Measurements from ENCODE around the gene CCDC89.

The CCDC89 gene

DNA sequence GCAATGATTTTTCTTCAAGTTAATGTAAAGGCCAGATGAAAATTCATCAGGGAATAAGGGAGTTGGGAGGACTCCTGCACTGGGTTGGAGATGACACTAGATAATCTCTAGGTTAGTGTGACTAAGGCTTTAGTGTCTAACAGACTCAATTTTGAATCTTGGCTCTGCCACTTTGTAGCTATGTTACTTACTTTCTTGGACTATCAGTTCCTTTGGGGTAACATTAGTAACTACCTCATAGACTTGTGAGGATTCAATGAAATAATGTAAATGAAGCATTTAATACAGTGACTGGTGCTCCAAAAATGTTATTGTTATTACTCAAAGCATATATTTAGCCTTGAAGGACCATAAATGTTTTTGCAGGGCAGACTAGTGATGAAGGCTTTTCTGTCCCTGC lies 9.6 kb upstream of the CCDC89 start:
- TF ChIP-seq, protein P1, sequence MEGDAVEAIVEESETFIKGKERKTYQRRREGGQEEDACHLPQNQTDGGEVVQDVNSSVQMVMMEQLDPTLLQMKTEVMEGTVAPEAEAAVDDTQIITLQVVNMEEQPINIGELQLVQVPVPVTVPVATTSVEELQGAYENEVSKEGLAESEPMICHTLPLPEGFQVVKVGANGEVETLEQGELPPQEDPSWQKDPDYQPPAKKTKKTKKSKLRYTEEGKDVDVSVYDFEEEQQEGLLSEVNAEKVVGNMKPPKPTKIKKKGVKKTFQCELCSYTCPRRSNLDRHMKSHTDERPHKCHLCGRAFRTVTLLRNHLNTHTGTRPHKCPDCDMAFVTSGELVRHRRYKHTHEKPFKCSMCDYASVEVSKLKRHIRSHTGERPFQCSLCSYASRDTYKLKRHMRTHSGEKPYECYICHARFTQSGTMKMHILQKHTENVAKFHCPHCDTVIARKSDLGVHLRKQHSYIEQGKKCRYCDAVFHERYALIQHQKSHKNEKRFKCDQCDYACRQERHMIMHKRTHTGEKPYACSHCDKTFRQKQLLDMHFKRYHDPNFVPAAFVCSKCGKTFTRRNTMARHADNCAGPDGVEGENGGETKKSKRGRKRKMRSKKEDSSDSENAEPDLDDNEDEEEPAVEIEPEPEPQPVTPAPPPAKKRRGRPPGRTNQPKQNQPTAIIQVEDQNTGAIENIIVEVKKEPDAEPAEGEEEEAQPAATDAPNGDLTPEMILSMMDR (IDR thresholded peaks at IDR 0.05; ENCODE audit: low read depth, low read length, missing control alignments): no peak
- DNase-seq (ENCODE audit: low read depth): no peak
- H3K4me3 ChIP-seq (ENCODE audit: low read depth, low read length): no peak overlapping the region

GRCh38 chr11:85694385-85694980 lies 8.5 kb upstream of the CCDC89 start:
- no peak overlapping the region for H3K4me3 ChIP-seq (ENCODE audit: low read depth, low read length)
- DNase-seq (ENCODE audit: low read depth): no peak
- TF ChIP-seq, protein P1 (IDR thresholded peaks at IDR 0.05; ENCODE audit: low read depth, low read length, missing control alignments): peak; percentile 27

DNA sequence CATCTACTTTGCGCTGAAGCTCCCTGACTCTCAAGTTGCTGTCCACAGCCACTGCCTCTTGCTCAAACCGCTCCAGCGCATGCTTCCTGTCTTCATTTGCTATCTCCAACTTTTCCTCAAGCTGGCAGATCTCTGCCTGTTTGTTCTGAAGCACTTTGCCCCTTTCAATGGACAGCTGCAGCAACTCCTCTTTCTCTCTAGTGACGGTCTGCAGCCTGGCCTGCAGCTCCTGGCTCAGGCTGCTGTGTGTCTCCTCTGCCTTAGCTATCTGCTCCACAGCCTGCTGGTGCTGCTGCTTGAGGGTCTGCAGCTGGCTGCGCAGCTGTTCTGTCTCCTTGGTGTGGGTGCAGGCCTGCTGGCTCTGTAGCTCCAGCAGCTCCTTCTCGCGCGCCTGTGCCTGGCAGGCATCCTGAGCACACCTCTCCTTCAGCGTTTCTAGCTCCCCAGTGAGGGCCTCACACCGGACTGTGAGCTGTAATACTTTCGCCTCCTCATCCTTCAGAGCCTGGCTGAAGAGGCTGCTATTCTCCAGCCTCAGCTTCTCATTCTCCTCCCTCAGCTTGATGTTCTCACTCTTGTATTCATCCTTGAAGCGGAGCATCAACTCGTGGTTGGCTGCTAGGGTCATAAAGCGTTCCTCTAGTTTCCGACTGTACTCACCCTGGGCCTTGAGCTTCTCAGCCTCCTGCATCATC lies 723 bp downstream of the CCDC89 start:
- TF ChIP-seq, protein P1 (IDR thresholded peaks at IDR 0.05; ENCODE audit: low read depth, low read length, missing control alignments): no peak
- DNase-seq (ENCODE audit: low read depth): no peak
- no peak overlapping the region for H3K4me3 ChIP-seq (ENCODE audit: low read depth, low read length)

DNA sequence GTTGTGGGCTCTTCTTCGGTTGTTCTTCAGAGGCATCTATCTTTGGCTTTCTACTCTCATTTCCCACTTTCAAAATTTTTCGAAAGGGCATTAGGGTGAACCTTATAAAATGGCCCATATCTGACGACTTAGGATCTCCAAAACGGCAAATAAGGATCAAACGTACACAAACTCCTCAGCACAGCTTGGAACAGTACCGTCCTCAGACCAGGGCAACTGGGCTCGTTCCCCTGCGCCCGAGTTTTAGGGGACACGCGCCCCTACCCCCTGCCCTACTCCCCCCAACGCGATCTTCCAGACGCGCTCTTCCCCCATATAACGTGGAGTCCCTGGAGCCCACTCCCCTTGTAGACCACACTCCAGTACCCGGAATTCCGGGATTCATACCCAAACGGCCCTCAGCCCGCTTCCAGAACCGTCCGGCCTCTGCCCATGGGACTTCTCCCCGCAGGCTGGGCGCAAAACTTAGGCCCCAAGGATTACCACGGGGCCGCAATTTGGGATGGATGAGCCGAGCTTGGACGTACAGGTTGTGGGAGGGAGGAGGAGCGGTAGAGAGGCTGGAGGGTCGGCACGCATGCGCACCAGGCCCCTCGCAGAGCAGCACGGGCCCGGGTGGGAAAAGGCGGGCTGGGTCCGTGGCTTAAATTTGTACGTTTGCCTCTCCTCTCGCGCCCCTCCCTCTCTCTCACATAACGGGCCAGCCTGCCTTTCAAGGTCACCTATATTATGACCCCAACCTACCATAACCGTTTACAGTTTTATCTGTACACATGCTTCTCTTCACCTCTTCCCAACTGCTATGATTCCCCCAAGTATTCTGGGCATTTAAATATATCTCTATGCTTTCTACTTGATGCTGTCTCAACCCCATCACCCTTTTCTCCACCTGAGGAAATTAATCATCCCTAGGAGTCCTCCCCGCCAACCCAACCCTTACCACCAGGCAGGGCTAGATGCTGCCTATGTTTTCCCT lies 3.4 kb downstream of the CCDC89 start:
- TF ChIP-seq, protein P1 (IDR thresholded peaks at IDR 0.05; ENCODE audit: low read depth, low read length, missing control alignments): no peak
- DNase-seq (ENCODE audit: low read depth): no peak
- H3K4me3 ChIP-seq (ENCODE audit: low read depth, low read length): peak overlapping the region; percentile 71

DNA sequence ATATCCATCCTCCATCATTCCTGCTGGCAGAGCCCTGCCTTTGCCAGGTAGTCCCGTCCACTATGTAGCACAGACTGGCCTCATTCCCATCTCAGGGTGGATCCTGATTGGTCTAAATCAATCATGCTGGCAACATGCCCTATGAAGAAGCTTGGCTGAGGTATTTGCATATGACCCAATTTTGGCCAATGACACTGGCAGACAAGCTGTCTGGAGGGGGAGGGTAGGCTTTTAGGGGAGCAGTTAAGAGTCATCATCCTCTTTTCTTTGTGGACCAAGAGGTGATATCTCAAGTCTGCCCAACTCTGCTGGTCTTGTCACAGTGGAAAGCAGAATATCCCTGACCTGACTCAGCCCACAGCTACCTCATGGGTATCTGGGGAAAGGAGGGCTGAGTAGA lies 5.1 kb downstream of the CCDC89 start:
- H3K4me3 ChIP-seq (ENCODE audit: low read depth, low read length): no peak overlapping the region
- no peak for DNase-seq (ENCODE audit: low read depth)
- TF ChIP-seq, protein P1 (IDR thresholded peaks at IDR 0.05; ENCODE audit: low read depth, low read length, missing control alignments): no peak

DNA sequence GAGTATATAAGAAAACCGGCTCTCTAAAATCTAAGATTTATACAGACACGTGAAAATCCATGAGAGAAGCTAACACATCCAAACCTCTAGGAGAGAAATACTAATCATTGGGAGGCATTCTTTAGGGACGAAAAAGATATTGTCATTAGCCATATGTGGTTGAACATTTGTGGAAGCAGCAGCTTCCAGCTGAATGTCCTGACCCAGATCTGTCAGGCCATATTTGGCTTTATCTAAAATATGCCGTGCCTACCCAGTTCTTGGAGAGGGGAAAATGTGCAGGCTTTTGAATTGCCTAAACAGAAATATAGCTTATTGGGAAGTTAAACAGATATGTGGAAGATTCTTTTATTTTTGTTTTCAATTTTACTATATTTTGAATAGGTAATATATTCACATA lies 6.4 kb downstream of the CCDC89 start:
- H3K4me3 ChIP-seq (ENCODE audit: low read depth, low read length): no peak overlapping the region
- TF ChIP-seq, protein P1 (IDR thresholded peaks at IDR 0.05; ENCODE audit: low read depth, low read length, missing control alignments): no peak
- DNase-seq (ENCODE audit: low read depth): no peak
